Activated T-cell treated with anti-CD3 and anti-CD28 coated beads, Interleukin-2, amount 50 U/mL, for 72 hours (primary cell): ENCODE results near the gene PSMD13. TPM values are rescaled to one million over a fixed set of nuclear protein-coding genes. Genes with fewer than 3 reads are reported as not detected.
A peak's percentile ranks its signal among the peaks of the same experiment; 100 is the strongest.

ENCODE experiments used
- ATAC-seq, 2 donors: fragments of 150-1000 bp; cut with Tn5 transposase; replicated peaks in 1 of 2; 2 replicates each; pipeline ENCODE4 v1.10.0; 2021; ENCODE audit warnings: moderate library complexity in 2 of 2, mild to moderate bottlenecking in 1 of 2
- DNase-seq, 2 donors: peaks; one replicate each; pipeline ENCODE4 v3.0.0; 2021 to 2022; ENCODE audit warnings: mixed read lengths in 1 of 2
- H3K27ac Mint-ChIP-seq: one replicate; pipeline ENCODE4 v1.8.0; 2022; ENCODE audit warnings: mild to moderate bottlenecking, moderate library complexity, mixed read lengths
- H3K27me3 Mint-ChIP-seq: one replicate; pipeline ENCODE4 v1.8.0; 2022; ENCODE audit warnings: low read depth, mixed read lengths
- H3K36me3 Mint-ChIP-seq, 2 donors: one replicate each; pipeline ENCODE4 v1.8.0; 2022; ENCODE audit warnings: mixed read lengths in 2 of 2, mild to moderate bottlenecking in 1 of 2; ENCODE audit not compliant: insufficient read depth in 2 of 2
- H3K4me1 Mint-ChIP-seq: one replicate; pipeline ENCODE4 v1.8.0; 2022; ENCODE audit warnings: low read depth, mixed read lengths
- H3K4me3 Mint-ChIP-seq, 2 donors: one replicate each; pipeline ENCODE4 v1.8.0; 2022; ENCODE audit warnings: mild to moderate bottlenecking in 2 of 2, mixed read lengths in 2 of 2, moderate library complexity in 2 of 2
- H3K9me3 Mint-ChIP-seq, 2 donors: one replicate each; pipeline ENCODE4 v1.8.0; 2022; ENCODE audit warnings: mixed read lengths in 2 of 2
- total RNA-seq, 2 donors: library from RNA; stranded (reverse); gene quantifications; one replicate each; pipeline ENCODE4 v1.2.3, GENCODE V29; 2022

Gene PSMD13
- total RNA-seq, 2 donors from 2014 or later = 133 to 174 TPM

GRCh38 chr11:297051-297585, 60.3 kb downstream of the PSMD13 start:
- DNase-seq = peak in 1 of 2 donors; percentile 52
- H3K27ac Mint-ChIP-seq = no peak overlapping the region

GRCh38 chr11:297586-298405, 61.0 kb downstream of the PSMD13 start:
- Mint-ChIP-seq H3K4me3 (peak overlapping the region in 1 of 2 donors; percentile 62), H3K27ac (no peak overlapping the region)

More at GRCh38 chr11:297051-297585, 60.3 kb downstream of the PSMD13 start:
- Mint-ChIP-seq H3K4me3 (peak overlapping the region in 1 of 2 donors; percentile 62), H3K36me3 (no peaks in the 10 kb centered on the region), H3K4me1 (peaks cover 37% of the 10 kb centered on the region), H3K27me3 (peaks cover 15% of the 10 kb centered on the region), H3K9me3 (no peaks in the 10 kb centered on the region)
- ATAC-seq = peak; percentile 13 to 49

GRCh38 chr11:298406-299065, 61.8 kb downstream of the PSMD13 start:
- H3K4me1 Mint-ChIP-seq = peaks cover 51% of the 10 kb centered on the region
- peaks cover 15% of the 10 kb centered on the region for H3K27me3 Mint-ChIP-seq
- no peak overlapping the region for H3K27ac Mint-ChIP-seq
- ATAC-seq (peak in 1 of 2 donors; percentile 2), DNase-seq (peak in 1 of 2 donors; percentile 15)
- peak overlapping the region in 1 of 2 donors; percentile 62 for H3K4me3 Mint-ChIP-seq
- H3K36me3 Mint-ChIP-seq = no peaks in the 10 kb centered on the region
- no peaks in the 10 kb centered on the region for H3K9me3 Mint-ChIP-seq

More at GRCh38 chr11:297586-298405, 61.0 kb downstream of the PSMD13 start:
- DNase-seq (peak in 1 of 2 donors; percentile 66), ATAC-seq (peak in 1 of 2 donors; percentile 71)
- Mint-ChIP-seq H3K36me3 (no peaks in the 10 kb centered on the region), H3K27me3 (peaks cover 15% of the 10 kb centered on the region), H3K9me3 (no peaks in the 10 kb centered on the region), H3K4me1 (peaks cover 43% of the 10 kb centered on the region)

GRCh38 chr11:299081-299891, 62.5 kb downstream of the PSMD13 start, which contains the start of gene IFITM5:
Gene IFITM5 (minus strand): TSS chr11:299526. CDS start chr11:299490, 36 bp downstream.
- no peaks in the 10 kb centered on the region for H3K9me3 Mint-ChIP-seq
- DNase-seq (peak in 1 of 2 donors; percentile 5), ATAC-seq (no peak)
- no peak within 1 kb of the TSS for H3K4me3 Mint-ChIP-seq
- no peaks in the 10 kb centered on the region for H3K36me3 Mint-ChIP-seq
- H3K27ac Mint-ChIP-seq = no peak within 1 kb of the TSS
- H3K27me3 Mint-ChIP-seq = peaks cover 15% of the 10 kb centered on the region
- peaks cover 53% of the 10 kb centered on the region for H3K4me1 Mint-ChIP-seq

GRCh38 chr11:299951-300735, 63.4 kb downstream of the PSMD13 start:
- H3K9me3 Mint-ChIP-seq = no peaks in the 10 kb centered on the region
- ATAC-seq = no peak

More at GRCh38 chr11:299951-300735, 63.4 kb downstream of the PSMD13 start:
- no peaks in the 10 kb centered on the region for H3K36me3 Mint-ChIP-seq
- peaks cover 55% of the 10 kb centered on the region for H3K4me1 Mint-ChIP-seq
- no peak overlapping the region for H3K4me3 Mint-ChIP-seq
- no peak overlapping the region for H3K27ac Mint-ChIP-seq
- peaks cover 15% of the 10 kb centered on the region for H3K27me3 Mint-ChIP-seq
- peak in 1 of 2 donors; percentile 57 for DNase-seq

Other genes with a start within 250 kb of the PSMD13 start
- gene SCGB1C1, start 43.9 kb upstream of the PSMD13 start, total RNA-seq = not detected
- gene BET1L, start 29.6 kb upstream of the PSMD13 start, total RNA-seq = 10 to 100 TPM; 64.6 to 76.8 TPM
- gene RIC8A, start 29.3 kb upstream of the PSMD13 start, total RNA-seq = 100 to 1,000 TPM; 118 to 134 TPM
- gene SIRT3, start 634 bp upstream of the PSMD13 start, total RNA-seq = 10 to 100 TPM; 36.5 to 39.0 TPM
- 1 to 10 TPM; 1.5 to 3.2 TPM for gene NLRP6, start 41.4 kb downstream of the PSMD13 start, total RNA-seq
- gene PGGHG, start 52.1 kb downstream of the PSMD13 start, total RNA-seq = 100 to 1,000 TPM; 161 to 273 TPM
- not detected for gene IFITM5, start 62.5 kb downstream of the PSMD13 start, total RNA-seq
- gene IFITM2, start 70.8 kb downstream of the PSMD13 start, total RNA-seq = 100 to 1,000 TPM; 542 to 639 TPM
- 100 to 1,000 TPM; 306 to 384 TPM for gene IFITM1, start 77.1 kb downstream of the PSMD13 start, total RNA-seq
- gene IFITM3, start 83.9 kb downstream of the PSMD13 start, total RNA-seq = 10 to 100 TPM; 24.4 to 75.8 TPM
- 1 to 10 TPM; 2.1 to 2.7 TPM for gene B4GALNT4, start 132.5 kb downstream of the PSMD13 start, total RNA-seq
- gene PKP3, start 157.2 kb downstream of the PSMD13 start, total RNA-seq = 1 to 10 TPM in 1 of 2 donors, under 1 TPM in 1; 0.16 to 1.2 TPM
- 10 to 100 TPM; 59.3 to 68.4 TPM for gene SIGIRR, start 178.0 kb downstream of the PSMD13 start, total RNA-seq
- gene ANO9, start 205.0 kb downstream of the PSMD13 start, total RNA-seq = 10 to 100 TPM; 34.3 to 56.5 TPM
- gene PTDSS2, start 213.3 kb downstream of the PSMD13 start, total RNA-seq = 10 to 100 TPM; 20.6 to 22.5 TPM